AG04449 (cell line): Measurements from ENCODE around the gene PARD6A.

Experiments
- CTCF ChIA-PET: fragments of 350-600 bp; formaldehyde crosslinking; extraction: SDS; loops from one replicate; lab custom pipeline; 2021; ENCODE audit warnings: antibody characterized with exemption; lab: Yijun Ruan, JAX
- POLR2A ChIA-PET: fragments of 400-600, 350-600 bp; formaldehyde crosslinking; extraction: SDS; loops from one replicate; lab custom pipeline; 2020; ENCODE audit warnings: antibody characterized with exemption, inconsistent platforms; lab: Yijun Ruan, JAX
- DNase-seq: peaks from one replicate; pipeline ENCODE4 v3.0.0-alpha.2; 2010; ENCODE audit warnings: low read depth, low spot score
- H3K4me3 ChIP-seq: 2 replicates; pipeline ENCODE4 v1.5.1; 2011; ENCODE audit warnings: low read depth, mild to moderate bottlenecking, control low read depth, low read length
- CTCF ChIP-seq: IDR thresholded peaks from one replicate; pipeline ENCODE4 v1.5.1; 2011; ENCODE audit warnings: mild to moderate bottlenecking, moderate library complexity, low read length, control low read depth, inconsistent platforms; ENCODE audit not compliant: insufficient read depth; ENCODE audit errors: missing control alignments

PARD6A gene

GRCh38 chr16:67708368-67708771 is 47.6 kb downstream of the PARD6A start:
- TF ChIP-seq CTCF = no peak
- POLR2A ChIA-PET = no interaction called here
- CTCF ChIA-PET = interaction anchor here (1.0 kb wide), 1 partner anchor 40 kb away, joined by 4 read pairs; no protein-coding TSS in a partner anchor
- DNase-seq = no peak
- no peak overlapping the region for H3K4me3 ChIP-seq

- no peak for TF ChIP-seq CTCF
- ChIA-PET CTCF (interaction anchor here (0.9 kb wide), 1 partner anchor 41 kb away, joined by 3 read pairs; no protein-coding TSS in a partner anchor), POLR2A (no interaction called here)
- no peak for DNase-seq
- no peak overlapping the region for H3K4me3 ChIP-seq
Measured at GRCh38 chr16:67709050-67709449, 48.3 kb downstream of the PARD6A start.

GRCh38 chr16:67710607-67711006 is 49.8 kb downstream of the PARD6A start:
- ChIA-PET POLR2A (no interaction called here), CTCF (no interaction called here)
- no peak for TF ChIP-seq CTCF
- DNase-seq = no peak
- H3K4me3 ChIP-seq = no peak overlapping the region
